GM12873 (cell line): Measurements from ENCODE around the gene TRAPPC3L.

Experiments
- CTCF ChIP-seq: IDR thresholded peaks from 2 replicates; pipeline ENCODE4 v1.5.1; 2012; ENCODE audit warnings: low read depth, mild to moderate bottlenecking, moderate library complexity, low read length, control low read depth; ENCODE audit not compliant: insufficient read depth; ENCODE audit errors: missing control alignments

The TRAPPC3L gene

GRCh38 chr6:116545651-116546050 is at the start of gene TRAPPC3L:
Gene TRAPPC3L, minus strand, starts transcription at chr6:116545684. Its CDS starts 170 bp downstream, at chr6:116545514.
- TF ChIP-seq CTCF: no peak

- TF ChIP-seq CTCF: no peak
Observed at GRCh38 chr6:116595247-116595646, 49.8 kb upstream of the TRAPPC3L start.

GRCh38 chr6:116586738-116587137 is 41.3 kb upstream of the TRAPPC3L start:
- no peak for TF ChIP-seq CTCF

- TF ChIP-seq CTCF: no peak
Observed at GRCh38 chr6:116586276-116586675, 40.8 kb upstream of the TRAPPC3L start.

DNA sequence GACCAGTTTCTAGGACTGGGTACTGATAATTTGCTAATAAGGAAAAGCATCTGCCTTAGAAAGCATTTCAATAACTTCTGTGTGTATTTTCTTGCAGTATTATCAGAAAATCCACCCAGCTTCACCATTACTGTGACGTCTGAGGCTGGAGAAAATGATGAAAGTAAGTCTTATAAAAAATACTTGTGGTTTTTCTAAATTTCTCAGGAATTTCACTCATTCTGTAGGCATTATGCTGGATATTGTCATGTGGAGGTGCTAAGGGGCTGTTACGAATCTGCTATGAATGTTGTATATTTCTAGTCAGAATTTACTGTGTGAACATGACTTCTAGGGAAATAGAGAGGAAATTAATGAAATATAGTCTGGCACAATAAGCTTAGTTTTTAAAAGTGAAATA is 34.7 kb upstream of the TRAPPC3L start:
- TF ChIP-seq CTCF: no peak

DNA sequence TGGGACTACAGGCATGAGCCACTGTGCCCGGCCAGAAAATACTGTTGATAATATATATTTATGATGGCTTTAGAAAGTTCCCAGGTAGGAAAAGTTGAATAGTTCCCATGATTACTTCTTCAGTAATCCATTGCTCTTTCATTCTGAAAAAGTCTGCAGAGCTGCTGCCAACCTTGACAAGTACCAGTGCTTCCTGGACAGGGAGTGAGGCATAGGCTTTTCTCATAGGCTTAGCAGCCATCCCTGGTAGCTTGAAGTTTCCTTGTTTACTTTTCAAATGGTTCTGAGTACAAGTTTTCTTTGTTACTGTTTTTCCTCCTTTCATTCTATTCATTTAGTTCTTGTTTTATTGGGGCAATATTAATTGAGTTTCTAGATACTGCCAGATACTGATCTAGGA is 33.7 kb upstream of the TRAPPC3L start:
- no peak for TF ChIP-seq CTCF

DNA sequence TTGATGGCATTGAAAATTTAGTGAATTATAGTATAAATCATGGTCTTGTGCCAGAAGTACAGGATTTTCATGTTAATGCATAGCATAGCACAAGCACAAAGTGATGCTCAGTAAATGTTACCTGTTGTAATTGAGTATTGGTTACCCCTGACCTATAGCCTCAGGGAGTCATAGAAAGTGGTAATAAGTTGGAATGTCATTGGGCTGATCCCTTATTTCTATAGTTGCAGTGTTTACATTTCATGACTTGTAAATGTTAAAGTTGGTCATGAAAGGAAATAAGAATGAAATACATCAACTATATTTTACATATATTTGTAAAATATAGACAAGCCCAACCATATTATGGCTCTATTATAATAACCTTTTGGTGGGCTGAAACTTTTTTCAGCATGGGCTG is 32.9 kb upstream of the TRAPPC3L start:
- TF ChIP-seq CTCF: no peak
